Measurements from ENCODE around the gene IFITM1. TPM values are rescaled to one million over a fixed set of nuclear protein-coding genes. Genes with fewer than 3 reads are reported as not detected.

The IFITM1 gene
- polyA plus RNA-seq, 1 donor (not counting 4 experiments of a cell fraction or from before 2014, with no cell fraction given): 333 TPM

DNA sequence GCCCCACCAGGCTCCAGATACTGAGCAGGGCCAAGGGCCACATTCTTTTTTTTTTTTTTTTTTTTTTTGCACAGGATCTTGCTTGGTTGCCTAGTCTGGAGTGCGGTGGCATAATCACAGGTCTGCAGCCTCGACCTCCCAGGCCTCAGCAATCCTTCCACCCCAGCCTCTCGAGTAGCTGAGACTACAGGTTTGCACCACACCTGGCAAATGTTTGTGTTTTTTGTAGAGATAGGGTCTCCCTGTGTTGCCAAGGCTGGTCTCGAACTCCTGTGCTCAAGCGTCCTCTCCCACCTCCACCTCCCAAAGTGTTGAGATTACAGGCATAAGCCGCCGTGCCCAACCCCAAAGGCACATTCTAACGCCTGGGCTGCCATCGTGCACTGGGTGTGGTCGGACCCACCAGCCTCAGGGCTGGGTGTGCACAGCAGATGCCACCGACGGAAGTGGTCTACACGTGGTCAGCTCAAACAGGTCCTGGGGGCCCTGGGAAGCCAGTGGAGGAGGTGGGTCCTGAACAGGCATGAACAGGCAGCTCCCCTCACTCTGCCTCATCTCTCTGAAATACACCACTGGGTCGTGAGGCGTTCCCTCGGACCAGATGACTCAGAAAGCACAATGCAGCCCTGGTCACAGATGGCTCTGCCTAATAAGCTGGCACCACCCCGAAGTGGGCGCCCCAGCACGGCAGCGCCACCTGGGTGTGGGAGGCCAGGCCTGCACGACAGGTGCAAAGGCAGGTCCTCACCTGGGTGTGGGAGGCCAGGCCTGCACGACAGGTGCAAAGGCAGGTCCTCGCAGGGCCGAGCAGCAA, 50.3 kb downstream of the IFITM1 start:
- H3K27ac ChIP-seq (ENCODE audit: control insufficient read depth, insufficient read depth, low read length): peak overlapping the region; percentile 52
- peak overlapping the region in 1 of 3 experiments; percentile 13 for H3K4me3 ChIP-seq (ENCODE audit: control insufficient read depth in 2 of 3, extremely low read depth in 1 of 3, insufficient read depth in 2 of 3, low read depth in 1 of 3, low read length in 3 of 3)
- DNase-seq (ENCODE audit: low read depth, low spot score) (peak; percentile 96), FAIRE-seq (peak; percentile 91)
- H3K9me1 ChIP-seq (ENCODE audit: control insufficient read depth, extremely low read depth, insufficient read depth, low read length): no peaks in the 10 kb centered on the region
- H3K9me3 ChIP-seq (ENCODE audit: control insufficient read depth, low read depth, low read length): peaks cover 4% of the 10 kb centered on the region
- H4K20me1 ChIP-seq (ENCODE audit: control insufficient read depth, extremely low read depth, insufficient read depth, low read length): no peaks in the 10 kb centered on the region
- peaks cover 19% of the 10 kb centered on the region for H3K4me1 ChIP-seq (ENCODE audit: control insufficient read depth, extremely low read depth, insufficient read depth, low read length)
- peaks cover 30% of the 10 kb centered on the region for H3K27me3 ChIP-seq (ENCODE audit: control insufficient read depth, extremely low read depth, insufficient read depth, low read length)
- peak overlapping the region; percentile 66 for H3K4me2 ChIP-seq (ENCODE audit: control insufficient read depth, extremely low read depth, insufficient read depth, low read depth, low read length)
- dilution Hi-C loops (cut with MboI; ENCODE audit: extremely low pct_ligation_motif_present, low sequenced_read_pairs): no loop called here
- no peak for TF ChIP-seq EZH2 (IDR thresholded peaks at IDR 0.05; ENCODE audit: low read length)
- TF ChIP-seq, protein P1, sequence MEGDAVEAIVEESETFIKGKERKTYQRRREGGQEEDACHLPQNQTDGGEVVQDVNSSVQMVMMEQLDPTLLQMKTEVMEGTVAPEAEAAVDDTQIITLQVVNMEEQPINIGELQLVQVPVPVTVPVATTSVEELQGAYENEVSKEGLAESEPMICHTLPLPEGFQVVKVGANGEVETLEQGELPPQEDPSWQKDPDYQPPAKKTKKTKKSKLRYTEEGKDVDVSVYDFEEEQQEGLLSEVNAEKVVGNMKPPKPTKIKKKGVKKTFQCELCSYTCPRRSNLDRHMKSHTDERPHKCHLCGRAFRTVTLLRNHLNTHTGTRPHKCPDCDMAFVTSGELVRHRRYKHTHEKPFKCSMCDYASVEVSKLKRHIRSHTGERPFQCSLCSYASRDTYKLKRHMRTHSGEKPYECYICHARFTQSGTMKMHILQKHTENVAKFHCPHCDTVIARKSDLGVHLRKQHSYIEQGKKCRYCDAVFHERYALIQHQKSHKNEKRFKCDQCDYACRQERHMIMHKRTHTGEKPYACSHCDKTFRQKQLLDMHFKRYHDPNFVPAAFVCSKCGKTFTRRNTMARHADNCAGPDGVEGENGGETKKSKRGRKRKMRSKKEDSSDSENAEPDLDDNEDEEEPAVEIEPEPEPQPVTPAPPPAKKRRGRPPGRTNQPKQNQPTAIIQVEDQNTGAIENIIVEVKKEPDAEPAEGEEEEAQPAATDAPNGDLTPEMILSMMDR (optimal IDR thresholded peaks at IDR 0.05 in 1 of 3, IDR thresholded peaks at IDR 0.05 in 1 of 3, conservative IDR thresholded peaks at IDR 0.05 in 1 of 3; ENCODE audit: extremely low read depth in 1 of 3, insufficient read depth in 2 of 3, low read length in 3 of 3): peak; percentile 82 to 95 (median 88)
- H3K79me2 ChIP-seq (ENCODE audit: control insufficient read depth, insufficient read depth, low read length): no peaks in the 10 kb centered on the region
- peak overlapping the region; percentile 33 for H3K9ac ChIP-seq (ENCODE audit: control insufficient read depth, extremely low read depth, insufficient read depth, low read length)
- H3K36me3 ChIP-seq (ENCODE audit: control insufficient read depth in 2 of 2, extremely low read depth in 1 of 2, insufficient read depth in 2 of 2, low read length in 2 of 2): no peaks in the 10 kb centered on the region
- H2AFZ ChIP-seq (ENCODE audit: control insufficient read depth, low read length): peak overlapping the region; percentile 30

Small RNA genes lying within 50 kb of the gene (small RNA-seq; reads per million reads assigned to genes)
- 0 reads per million in 3 experiments for gene AC136475.6 (ENCODE audit: insufficient read length in 3 of 3, low read depth in 3 of 3, low replicate concordance in 1 of 3)

Other genes starting within 250 kb of the IFITM1 start
- gene SCGB1C1, start 121.0 kb upstream of the IFITM1 start, polyA plus RNA-seq: not detected in 3 replicates
- 27.0 to 44.8 TPM (median 36.6 TPM) in 3 replicates for gene BET1L, start 106.6 kb upstream of the IFITM1 start, polyA plus RNA-seq
- gene RIC8A, start 106.3 kb upstream of the IFITM1 start, polyA plus RNA-seq: 120 to 196 TPM (median 129 TPM) in 3 replicates
- gene SIRT3, start 77.7 kb upstream of the IFITM1 start, polyA plus RNA-seq: 11.2 to 13.7 TPM (median 12.6 TPM) in 3 replicates
- 165 to 221 TPM (median 184 TPM) in 3 replicates for gene PSMD13, start 77.1 kb upstream of the IFITM1 start, polyA plus RNA-seq
- not detected in 3 replicates for gene NLRP6, start 35.6 kb upstream of the IFITM1 start, polyA plus RNA-seq
- 4.3 to 12.2 TPM (median 6.2 TPM) in 3 replicates for gene PGGHG, start 24.9 kb upstream of the IFITM1 start, polyA plus RNA-seq
- gene IFITM5, start 14.5 kb upstream of the IFITM1 start, polyA plus RNA-seq: not detected in 3 replicates
- 26.9 to 83.0 TPM (median 72.3 TPM) in 3 replicates for gene IFITM2, start 6.2 kb upstream of the IFITM1 start, polyA plus RNA-seq
- 295 to 696 TPM (median 435 TPM) in 3 replicates for gene IFITM3, start 6.8 kb downstream of the IFITM1 start, polyA plus RNA-seq
- gene B4GALNT4, start 55.5 kb downstream of the IFITM1 start, polyA plus RNA-seq: 7.3 to 11.5 TPM (median 8.1 TPM) in 3 replicates
- 125 to 245 TPM (median 127 TPM) in 3 replicates for gene PKP3, start 80.2 kb downstream of the IFITM1 start, polyA plus RNA-seq
- gene SIGIRR, start 101.0 kb downstream of the IFITM1 start, polyA plus RNA-seq: 1.8 to 3.8 TPM (median 2.4 TPM) in 3 replicates
- 16.1 to 40.2 TPM (median 17.7 TPM) in 3 replicates for gene ANO9, start 128.0 kb downstream of the IFITM1 start, polyA plus RNA-seq
- gene PTDSS2, start 136.2 kb downstream of the IFITM1 start, polyA plus RNA-seq: 21.6 to 36.7 TPM (median 31.7 TPM) in 3 replicates
- gene RNH1, start 193.2 kb downstream of the IFITM1 start, polyA plus RNA-seq: 92.0 to 171 TPM (median 108 TPM) in 3 replicates
- gene HRAS, start 221.5 kb downstream of the IFITM1 start, polyA plus RNA-seq: 112 to 164 TPM (median 122 TPM) in 3 replicates
- gene LRRC56, start 223.5 kb downstream of the IFITM1 start, polyA plus RNA-seq: 0.14 to 0.44 TPM (median 0.28 TPM) in 3 replicates
- 0.94 to 1.5 TPM (median 1.2 TPM) in 3 replicates for gene LMNTD2, start 246.7 kb downstream of the IFITM1 start, polyA plus RNA-seq
- 23.1 to 63.6 TPM (median 24.3 TPM) in 3 replicates for gene RASSF7, start 246.9 kb downstream of the IFITM1 start, polyA plus RNA-seq

Data from keratinocyte (primary cell).